ENCODE data around the gene NOXA1.
"Not testable (repeated sequence)": the region's sequence is repeated elsewhere in the genome, so short reads cannot be mapped to it uniquely, and the experiment has no call there.

The NOXA1 gene

GRCh38 chr9:137465000-137465719 is 42.0 kb downstream of the NOXA1 start:
- DNase-seq (ENCODE audit: low read depth): no peak

- no peak for DNase-seq (ENCODE audit: low read depth)
These were observed 42.7 kb downstream of the NOXA1 start for GRCh38 chr9:137465720-137466388.

DNA sequence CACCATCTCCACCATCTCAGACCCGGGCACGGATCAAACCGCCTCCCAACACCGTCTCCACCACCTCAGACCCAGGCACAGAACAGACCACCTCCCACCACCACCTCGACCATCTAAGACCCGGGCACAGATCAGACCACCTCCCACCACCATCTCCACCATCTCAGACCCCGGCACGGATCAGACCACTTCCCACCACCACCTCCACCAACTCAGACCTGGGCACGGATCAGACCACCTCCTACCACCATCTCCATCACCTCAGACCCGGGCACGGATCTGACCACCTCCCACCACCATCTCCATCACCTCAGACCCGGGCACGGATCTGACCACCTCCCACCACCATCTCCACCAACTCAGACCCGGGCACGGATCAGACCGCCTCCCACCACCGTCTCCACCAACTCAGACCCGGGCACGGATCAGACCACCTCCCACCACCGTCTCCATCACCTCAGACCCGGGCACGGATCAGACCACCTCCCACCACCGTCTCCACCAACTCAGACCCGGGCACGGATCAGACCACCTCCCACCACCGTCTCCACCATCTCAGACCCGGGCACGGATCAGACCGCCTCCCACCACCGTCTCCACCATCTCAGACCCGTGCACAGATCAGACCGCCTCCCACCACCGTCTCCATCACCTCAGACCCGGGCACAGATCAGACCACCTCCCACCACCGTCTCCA is 43.3 kb downstream of the NOXA1 start:
- DNase-seq (ENCODE audit: low read depth): not testable (repeated sequence)

- DNase-seq (ENCODE audit: low read depth): no peak
These were observed 44.0 kb downstream of the NOXA1 start for GRCh38 chr9:137467161-137467581.

- no peak for DNase-seq (ENCODE audit: low read depth)
These were observed 44.7 kb downstream of the NOXA1 start for GRCh38 chr9:137467896-137468295.

DNA sequence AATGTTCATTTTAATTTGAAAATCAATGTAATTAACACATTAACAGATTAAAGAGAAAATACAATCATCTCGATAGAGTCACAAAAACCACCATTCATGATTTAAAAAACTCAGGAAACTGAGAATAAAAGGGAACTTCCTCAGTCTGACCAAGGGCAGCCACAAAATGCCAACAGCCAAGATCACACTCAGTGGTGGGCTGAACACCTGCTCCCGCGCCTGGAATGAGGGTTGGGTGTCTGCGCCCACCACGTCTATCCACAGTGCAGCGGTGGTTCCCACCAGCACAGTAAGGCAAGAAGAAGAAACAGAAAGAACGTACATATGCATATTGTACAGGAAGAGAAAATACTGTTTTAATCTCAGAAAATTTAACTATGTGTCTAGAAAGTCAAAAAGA is 47.6 kb downstream of the NOXA1 start:
- DNase-seq (ENCODE audit: low read depth): no peak

- DNase-seq (ENCODE audit: low read depth): no peak
These were observed 51.1 kb downstream of the NOXA1 start for GRCh38 chr9:137474271-137474670.

- no peak for DNase-seq (ENCODE audit: low read depth)
These were observed 52.5 kb downstream of the NOXA1 start for GRCh38 chr9:137475666-137476065.

DNA sequence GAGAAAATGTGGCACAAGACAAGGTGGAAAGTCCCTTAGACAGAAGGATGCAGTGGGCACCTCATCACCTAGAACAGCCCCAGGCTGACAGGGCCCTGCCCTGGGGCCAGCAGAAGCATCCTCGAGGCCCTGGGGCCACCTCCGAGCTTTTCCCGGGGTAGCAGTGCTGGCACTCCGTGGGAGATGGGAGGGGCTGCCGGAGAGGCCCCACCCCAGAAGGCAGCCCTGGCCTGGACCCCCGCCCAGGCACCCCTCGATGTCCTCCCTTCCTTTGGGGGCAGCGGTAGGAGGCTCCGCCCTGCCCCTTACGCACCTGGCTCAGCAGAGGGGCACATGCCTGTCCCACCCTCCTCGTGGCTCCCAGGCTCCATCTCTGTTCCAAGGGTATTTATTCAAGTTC is 53.7 kb downstream of the NOXA1 start:
- no peak for DNase-seq (ENCODE audit: low read depth)

DNA sequence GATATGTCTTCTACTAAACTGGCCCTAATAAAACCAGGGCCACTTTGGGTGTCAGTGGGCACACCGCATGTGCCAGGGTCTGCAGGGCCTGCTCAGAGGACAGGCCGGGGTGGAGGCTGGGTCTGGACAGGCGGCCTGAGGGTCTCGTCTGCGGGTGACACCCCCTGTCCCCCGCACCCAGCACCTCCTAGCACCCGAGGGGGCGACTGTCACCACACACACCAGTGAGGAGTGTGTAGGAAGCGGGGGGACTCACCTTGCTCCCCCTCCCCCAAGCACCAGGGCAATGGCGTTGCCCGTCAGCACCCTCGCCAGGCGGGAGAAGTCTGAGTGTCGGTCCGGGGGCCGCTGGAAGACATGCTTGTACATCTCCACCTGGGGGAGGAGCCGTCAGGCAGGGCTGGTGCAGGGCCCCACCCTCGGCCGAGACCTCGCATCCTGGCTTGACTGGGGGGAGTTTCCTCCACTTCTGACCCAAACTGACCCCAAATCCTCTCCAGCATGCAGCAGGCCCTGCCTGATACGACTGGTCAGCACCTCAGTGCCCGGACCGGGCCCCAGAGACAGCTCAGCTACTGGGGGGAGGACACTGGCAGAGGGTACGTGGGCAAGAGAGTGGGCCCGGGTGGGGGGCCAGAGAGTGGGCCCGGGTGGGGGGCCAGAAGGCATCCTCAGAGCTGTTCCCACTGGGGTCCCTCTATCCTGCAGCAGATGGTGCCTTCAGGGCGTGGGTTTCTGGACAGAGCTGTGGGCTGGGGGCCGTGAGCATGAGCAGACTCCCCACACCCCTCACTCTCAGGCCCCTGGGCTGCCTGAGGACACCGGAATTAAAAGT is 54.8 kb downstream of the NOXA1 start:
- DNase-seq (ENCODE audit: low read depth): no peak

- no peak for DNase-seq (ENCODE audit: low read depth)
These were observed 55.4 kb downstream of the NOXA1 start for GRCh38 chr9:137478613-137478961.

- no peak for DNase-seq (ENCODE audit: low read depth)
These were observed 56.0 kb downstream of the NOXA1 start for GRCh38 chr9:137478962-137479861.

DNA sequence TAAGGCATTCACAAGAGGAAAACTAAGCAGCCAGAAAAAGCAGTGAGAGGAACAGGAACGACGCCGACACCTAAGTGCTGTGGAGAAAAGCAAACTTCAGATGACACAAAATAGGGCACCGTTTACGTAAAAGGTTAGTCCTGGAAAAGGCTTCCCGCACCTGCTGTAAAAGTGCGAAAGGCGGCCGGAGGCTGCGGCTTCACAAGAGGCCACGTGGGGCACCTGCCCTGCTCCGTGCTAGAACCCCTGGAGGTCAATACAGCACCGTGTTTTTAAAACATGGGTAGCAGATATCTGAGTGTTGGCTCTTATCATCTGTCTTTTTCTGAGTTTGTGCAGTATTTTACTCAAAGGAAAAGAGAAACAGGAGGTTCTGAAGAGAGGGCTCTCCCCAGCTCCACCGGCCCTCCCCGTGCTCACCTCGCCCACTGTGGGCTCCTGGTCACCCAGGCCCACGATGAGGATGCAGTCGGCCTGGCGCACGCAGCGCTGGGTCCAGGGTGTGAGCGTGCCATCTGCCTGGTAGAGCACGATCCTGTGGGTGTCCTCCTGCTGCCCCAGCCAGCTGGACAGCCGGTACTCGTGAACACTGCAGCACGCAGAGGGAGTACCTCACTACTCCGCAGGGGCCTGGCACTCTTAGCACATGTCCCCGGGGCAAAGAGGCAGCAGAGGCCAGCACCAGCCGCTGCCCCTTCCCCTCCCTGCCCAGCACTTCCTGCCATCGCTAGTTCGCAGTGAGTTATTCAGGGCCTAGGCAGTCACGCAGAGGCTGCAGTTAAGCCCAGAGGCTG is 56.9 kb downstream of the NOXA1 start:
- DNase-seq (ENCODE audit: low read depth): no peak

DNA sequence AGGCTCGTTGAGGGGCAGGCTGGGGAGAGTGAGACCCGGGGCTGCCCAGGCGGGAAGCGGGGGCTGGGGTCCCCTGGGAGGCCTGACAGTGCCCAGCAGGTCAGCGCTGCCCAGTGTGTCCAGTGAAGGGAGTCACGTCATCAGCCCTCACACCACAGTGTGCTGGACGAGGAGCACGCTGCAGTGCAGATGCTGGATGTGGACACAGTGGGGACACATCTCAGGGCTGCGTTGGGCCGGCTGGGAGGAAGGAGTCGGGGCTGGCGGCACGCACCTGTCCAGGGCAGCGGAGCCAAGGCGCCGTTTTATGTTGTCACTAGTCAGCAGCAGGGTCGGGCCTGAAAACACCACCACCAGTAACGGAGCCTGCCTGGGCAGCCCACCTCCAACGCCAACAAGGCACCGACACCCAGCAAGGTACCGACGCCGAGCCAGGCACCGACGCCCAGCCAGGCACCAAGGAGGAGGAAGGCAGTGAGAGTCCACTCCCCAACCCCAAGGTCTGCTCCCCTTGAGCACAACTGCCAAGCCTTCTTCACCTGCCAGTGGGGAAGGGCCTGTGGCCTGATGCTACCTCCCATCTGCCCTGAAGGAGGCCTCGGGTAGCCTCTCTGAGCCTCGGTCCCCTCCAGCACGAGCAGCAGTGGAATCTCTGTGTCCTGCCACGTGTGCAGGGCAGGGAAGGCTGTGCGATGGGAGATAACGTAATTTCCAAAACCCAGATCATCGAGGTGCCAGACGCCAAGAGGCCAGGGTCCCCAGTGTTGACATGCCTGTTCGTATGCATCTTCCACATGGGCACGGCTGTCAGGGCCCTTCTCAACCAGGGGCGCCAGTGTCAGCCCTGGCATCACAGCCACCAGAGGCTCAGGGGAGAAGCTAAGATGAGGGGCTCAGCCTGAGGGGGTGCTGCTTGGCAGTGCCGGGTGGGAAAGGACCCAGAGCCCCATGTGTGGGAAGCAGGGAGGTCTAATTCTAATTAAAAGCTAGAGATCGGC is 57.8 kb downstream of the NOXA1 start:
- no peak for DNase-seq (ENCODE audit: low read depth)

DNA sequence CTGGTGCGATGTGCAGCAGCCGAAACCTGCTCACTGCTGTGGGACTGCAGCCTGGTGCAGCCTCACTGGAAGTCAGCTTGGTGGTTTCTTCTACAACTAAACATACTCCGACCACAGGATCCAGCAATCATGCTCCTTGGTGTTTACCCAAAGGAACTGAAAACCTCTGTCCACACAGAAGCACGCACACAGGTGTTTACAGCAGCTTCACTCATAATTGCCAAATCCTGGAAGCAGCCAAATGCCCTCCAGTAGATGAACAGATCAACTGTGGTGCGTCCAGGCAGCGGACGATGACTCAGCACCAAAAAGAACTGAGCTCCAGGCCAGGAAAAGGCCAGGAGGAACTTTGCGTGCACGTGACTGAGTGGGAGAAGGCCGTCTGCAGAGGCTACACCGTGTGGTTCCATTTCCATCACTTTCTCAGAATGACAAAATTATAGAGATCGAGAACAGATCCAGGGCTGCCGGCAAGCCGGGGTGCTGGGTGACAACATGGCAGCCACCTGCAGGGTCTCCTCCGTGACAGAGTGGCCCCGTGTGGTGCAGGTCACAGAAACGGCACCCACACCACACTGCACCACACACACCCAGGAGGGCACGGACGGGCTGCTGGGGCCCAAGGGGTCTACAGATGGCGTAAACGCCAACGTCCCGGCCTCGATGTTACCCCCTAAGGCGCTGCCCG is 59.0 kb downstream of the NOXA1 start:
- DNase-seq (ENCODE audit: low read depth): peak; percentile 34
